ENCODE results near the gene RIPOR2. TPM values are rescaled to one million over a fixed set of nuclear protein-coding genes. Genes with fewer than 3 reads are reported as not detected.

RIPOR2 gene
- total and polyA plus RNA-seq, 10 of the 15 experiments (the other 5 are each of a cell fraction or from before 2014, with no cell fraction given): 22.2 to 48.2 (median 34.7) TPM

GRCh38 chr6:24774696-24775519 lies 160.9 kb downstream of the RIPOR2 start, which contains the start of gene GMNN (continued):
- TF ChIP-seq MLLT1 (IDR thresholded peaks at IDR 0.05): peak; percentile 72
- TF ChIP-seq RUNX3 (IDR thresholded peaks at IDR 0.05; ENCODE audit: low read length): peak; percentile 54
- no peak for TF ChIP-seq CEBPB (IDR thresholded peaks at IDR 0.05; ENCODE audit: borderline replicate concordance in 1 of 2, low read depth in 2 of 2, low read length in 2 of 2)
- peak; percentile 64 for TF ChIP-seq KLF5 (IDR thresholded peaks at IDR 0.05; ENCODE audit: partially characterized antibody)
- TF ChIP-seq NR2F1 (conservative IDR thresholded peaks at IDR 0.05): peak; percentile 99
- TF ChIP-seq SMAD5 (IDR thresholded peaks at IDR 0.05; ENCODE audit: low read depth): peak; percentile 91
- TF ChIP-seq SIN3A (IDR thresholded peaks at IDR 0.05; ENCODE audit: low read depth, low read length): peak; percentile 67; the same call in 1 of the 2 replicates
- peak; percentile 66; the same call in 1 of the 2 replicates for TF ChIP-seq IRF3 (IDR thresholded peaks at IDR 0.05)
- no peak for TF ChIP-seq NR2C2 (IDR thresholded peaks at IDR 0.05; ENCODE audit: borderline replicate concordance, control insufficient read depth, insufficient read length, low read depth)
- no peak for TF ChIP-seq ZSCAN29 (IDR thresholded peaks at IDR 0.05)
- peak; percentile 87; the same call in 1 of the 2 replicates for TF ChIP-seq CHD1 (IDR thresholded peaks at IDR 0.05; ENCODE audit: low read depth, low read length)
- TF ChIP-seq SMAD1 (IDR thresholded peaks at IDR 0.05; ENCODE audit: low read depth, partially characterized antibody): no peak
